IMR-90 (cell line): ENCODE measurements around the gene DMAC1. TPM values are rescaled to one million over a fixed set of nuclear protein-coding genes. Genes with fewer than 3 reads are reported as not detected.

Source experiments
- ATAC-seq: fragments of 200-7000 bp; cut with Tn5 transposase; 2 replicates; pipeline ENCODE4 v1.9.1; 2020; ENCODE audit warnings: low read depth, mild to moderate bottlenecking, moderate library complexity
- BruUV-seq: library from RNA; stranded (reverse); fragments of 400-500 nt; replicated peaks from 2 replicates; lab custom pipeline; 2021; lab: Mats Ljungman, UMichigan
- CTCF ChIA-PET: fragments of 300-600 bp; formaldehyde crosslinking; extraction: SDS; loops from one replicate; lab custom pipeline; 2021; ENCODE audit warnings: antibody characterized with exemption; lab: Yijun Ruan, JAX
- POLR2A ChIA-PET: fragments of 300-600 bp; sonication (Branson Sonifier 250); formaldehyde crosslinking; loops from one replicate; lab custom pipeline; 2022; ENCODE audit warnings: antibody characterized with exemption; ENCODE audit not compliant: unreplicated experiment; lab: Charles Lee
- DNase-seq: peaks from one replicate; pipeline ENCODE4 v3.0.0; 2013
- H2AFZ ChIP-seq: replicated peaks from 2 replicates; pipeline ENCODE3; 2013; ENCODE audit warnings: low read length, mild to moderate bottlenecking; ENCODE audit not compliant: poor library complexity
- H2AK5ac ChIP-seq: 2 replicates; pipeline ENCODE4 v1.6.1; 2013; ENCODE audit warnings: low read depth, low read length, inconsistent platforms
- H2AK9ac ChIP-seq: replicated peaks from 2 replicates; pipeline ENCODE3; 2013; ENCODE audit warnings: mild to moderate bottlenecking, low read depth, low read length, moderate library complexity; ENCODE audit not compliant: poor library complexity
- H2BK120ac ChIP-seq: 2 replicates; pipeline ENCODE4 v1.6.1; 2013; ENCODE audit warnings: low read depth, low read length, inconsistent platforms
- H2BK15ac ChIP-seq: 3 replicates; pipeline ENCODE4 v1.6.1; 2013; ENCODE audit warnings: low read depth, low read length, inconsistent platforms
- H2BK20ac ChIP-seq: 2 replicates; pipeline ENCODE4 v1.6.1; 2013; ENCODE audit warnings: low read depth, mild to moderate bottlenecking, inconsistent platforms, low read length, moderate library complexity
- H2BK5ac ChIP-seq: 2 replicates; pipeline ENCODE4 v1.6.1; 2013; ENCODE audit warnings: mild to moderate bottlenecking, low read depth, low read length, inconsistent platforms; ENCODE audit not compliant: poor library complexity, severe bottlenecking
- H3K14ac ChIP-seq: replicated peaks from 2 replicates; pipeline ENCODE4 v1.6.1; 2013; ENCODE audit warnings: low read depth, low read length, inconsistent platforms
- H3K18ac ChIP-seq: 2 replicates; pipeline ENCODE4 v1.6.1; 2013; ENCODE audit warnings: low read depth, low read length, control low read depth
- H3K23ac ChIP-seq: 2 replicates; pipeline ENCODE4 v1.6.1; 2013; ENCODE audit warnings: low read depth, low read length, inconsistent platforms
- H3K27ac ChIP-seq: 2 replicates; pipeline ENCODE4 v1.5.1; 2013; ENCODE audit warnings: mild to moderate bottlenecking, control low read depth, low read length; ENCODE audit not compliant: insufficient read depth
- H3K27me3 ChIP-seq: 2 replicates; pipeline ENCODE4 v1.6.1; 2013; ENCODE audit warnings: low read length; ENCODE audit not compliant: control insufficient read depth, insufficient read depth
- H3K36me3 ChIP-seq: 2 replicates; pipeline ENCODE4 v1.6.1; 2013; ENCODE audit warnings: low read length, mixed read lengths; ENCODE audit not compliant: control insufficient read depth, insufficient read depth
- H3K4ac ChIP-seq: 2 replicates; pipeline ENCODE4 v1.6.1; 2013; ENCODE audit warnings: low read depth, low read length, inconsistent platforms
- H3K4me1 ChIP-seq: 2 replicates; pipeline ENCODE4 v1.6.1; 2013; ENCODE audit warnings: low read length, mixed read lengths; ENCODE audit not compliant: control insufficient read depth, insufficient read depth
- H3K4me2 ChIP-seq: 2 replicates; pipeline ENCODE4 v1.6.1; 2013; ENCODE audit warnings: low read depth, mild to moderate bottlenecking, control low read depth, low read length, moderate library complexity
- H3K4me3 ChIP-seq: 2 replicates; pipeline ENCODE4 v1.5.1; 2013; ENCODE audit warnings: low read depth, mild to moderate bottlenecking, control low read depth, low read length, moderate library complexity; ENCODE audit not compliant: insufficient read depth
- H3K56ac ChIP-seq: 2 replicates; pipeline ENCODE4 v1.6.1; 2013; ENCODE audit warnings: low read length, inconsistent platforms; ENCODE audit not compliant: insufficient read depth; ENCODE audit errors: extremely low read depth
- H3K79me1 ChIP-seq, 2 experiments: 2 replicates each; pipeline ENCODE4 v1.6.1; 2013; ENCODE audit warnings: low read length in 2 of 2, inconsistent platforms in 1 of 2, low read depth in 1 of 2
- H3K9ac ChIP-seq: 2 replicates; pipeline ENCODE4 v1.6.1; 2013; ENCODE audit warnings: low read depth, low read length, control low read depth
- H3K9me1 ChIP-seq: 2 replicates; pipeline ENCODE4 v1.6.1; 2013; ENCODE audit warnings: low read length, inconsistent platforms; ENCODE audit not compliant: insufficient read depth
- H3K9me3 ChIP-seq: 2 replicates; pipeline ENCODE4 v1.6.1; 2013; ENCODE audit warnings: low read length; ENCODE audit not compliant: control insufficient read depth, insufficient read depth
- H4K20me1 ChIP-seq: 2 replicates; pipeline ENCODE4 v1.6.1; 2013; ENCODE audit warnings: low read length, inconsistent platforms; ENCODE audit not compliant: insufficient read depth
- H4K5ac ChIP-seq: 2 replicates; pipeline ENCODE4 v1.6.1; 2013; ENCODE audit warnings: mild to moderate bottlenecking, low read depth, low read length, control low read depth
- H4K8ac ChIP-seq, 2 experiments: 2 replicates each; pipeline ENCODE4 v1.6.1; 2013; ENCODE audit warnings: low read depth in 2 of 2, low read length in 2 of 2, control low read depth in 1 of 2, inconsistent platforms in 1 of 2
- H4K91ac ChIP-seq: 2 replicates; pipeline ENCODE4 v1.6.1; 2013; ENCODE audit warnings: low read depth, low read length, inconsistent platforms; ENCODE audit not compliant: insufficient read depth
- BHLHE40 ChIP-seq: fragments of 150-350 bp; IDR thresholded peaks from 2 replicates; pipeline ENCODE4 v1.6.1; 2016; ENCODE audit warnings: mild to moderate bottlenecking, low read depth, low read length
- CEBPB ChIP-seq: IDR thresholded peaks from 2 replicates; pipeline ENCODE4 v1.6.1; 2012; ENCODE audit warnings: low read depth, low read length, improper control_type of control experiment
- CHD1 ChIP-seq: IDR thresholded peaks from 2 replicates; pipeline ENCODE4 v1.6.1; 2012; ENCODE audit warnings: low read depth, low read length, improper control_type of control experiment
- FOS ChIP-seq: fragments of 150-350 bp; IDR thresholded peaks from 2 replicates; pipeline ENCODE4 v1.6.1; 2016; ENCODE audit warnings: low read depth, low read length
- MAFK ChIP-seq: IDR thresholded peaks from 2 replicates; pipeline ENCODE4 v1.6.1; 2012; ENCODE audit warnings: low read depth, low read length, improper control_type of control experiment
- MAZ ChIP-seq: IDR thresholded peaks from 2 replicates; pipeline ENCODE4 v1.6.1; 2012; ENCODE audit warnings: low read depth, mild to moderate bottlenecking, low read length, improper control_type of control experiment, moderate library complexity, borderline replicate concordance
- POLR2A ChIP-seq: IDR thresholded peaks from 2 replicates; pipeline ENCODE4 v1.6.1; 2012; ENCODE audit warnings: mild to moderate bottlenecking, low read depth, low read length
- RAD21 ChIP-seq: IDR thresholded peaks from 2 replicates; pipeline ENCODE4 v1.6.1; 2012; ENCODE audit warnings: low read length, improper control_type of control experiment
- SMC3 ChIP-seq: fragments of 150-350 bp; IDR thresholded peaks from 2 replicates; pipeline ENCODE4 v1.6.1; 2016; ENCODE audit warnings: low read depth, mild to moderate bottlenecking, antibody characterized with exemption, low read length, moderate library complexity
- WGBS, 2 experiments: methylation state at CpG; one replicate each; pipeline versions ENCODE4 v1.1.5 to v1.1.7; 2013; ENCODE audit warnings: missing lambda C conversion rate in 2 of 2; ENCODE audit not compliant: insufficient read length in 1 of 2; ENCODE audit errors: extremely low coverage in 2 of 2; 5-methylcytosine and 5-hydroxymethylcytosine counted together
- dilution Hi-C: fragments of 300-500 bp; cut with HindIII; formaldehyde crosslinking; loops from one replicate; pipeline ENCODE4 v1.14.3; 2018; ENCODE audit warnings: low sequenced_read_pairs; ENCODE audit not compliant: unreplicated experiment
- in situ Hi-C: fragments of 300-500 bp; cut with MboI; formaldehyde crosslinking; loops from 3 replicates; pipeline ENCODE4 v1.14.3; 2019; ENCODE audit warnings: low sequenced_read_pairs, inconsistent platforms, mixed read lengths
- intact Hi-C: fragments of 100-400 bp; cut with micrococcal nuclease; formaldehyde crosslinking; loops from 2 replicates; pipeline ENCODE4 v1.10.0; 2022
- polyA plus RNA-seq, 3 experiments: library from polyadenylated mRNA; depleted of rRNA; stranded (reverse); fragments of >200 nt; gene quantifications; 2 replicates each; pipeline ENCODE4 v1.2.3, GENCODE V29; 2012; ENCODE audit warnings: low replicate concordance in 1 of 3
- total RNA-seq: library from RNA; depleted of rRNA; stranded (reverse); fragments of >200 nt; gene quantifications from 2 replicates; pipeline ENCODE4 v1.2.3, GENCODE V29; 2012
- TF ChIP-seq, protein P1 (sequence below): fragments of 150-350 bp; IDR thresholded peaks from 2 replicates; pipeline ENCODE4 v1.6.1; 2016; ENCODE audit warnings: low read depth, mild to moderate bottlenecking, low read length, moderate library complexity, borderline replicate concordance

The DMAC1 gene
- total and polyA plus RNA-seq, 2 of the 4 experiments (the other 2 are of a cell fraction) = 8.1 to 14.5 TPM

GRCh38 chr9:7791394-7791793, 8.2 kb downstream of the DMAC1 start:
- no peak overlapping the region for H4K8ac ChIP-seq
- H4K20me1 ChIP-seq = no peaks in the 10 kb centered on the region
- no peak overlapping the region for H3K18ac ChIP-seq
- no peaks in the 10 kb centered on the region for H3K9me1 ChIP-seq
- H2BK20ac ChIP-seq = no peak overlapping the region
- ChIA-PET POLR2A (no interaction called here), CTCF (no interaction called here)
- DNase-seq (no peak), ATAC-seq (no peak)
- intact Hi-C loops (loop anchor here (10.0 kb wide), 1 partner anchor 737 kb away; no protein-coding TSS in a partner anchor), dilution Hi-C loops (no loop called here), in situ Hi-C loops (no loop called here)
- no peak overlapping the region for H2BK15ac ChIP-seq
- no peak overlapping the region for H2AK5ac ChIP-seq
- H3K27me3 ChIP-seq = no peaks in the 10 kb centered on the region
- no peak overlapping the region for H2BK120ac ChIP-seq
- H2AK9ac ChIP-seq = no peak overlapping the region
- no peak overlapping the region for H3K4me3 ChIP-seq
- WGBS, 2 experiments = 69% methylated on average over 3 of the region's 4 CpGs; no CpG with 5 or more reads in 1 of the 2 experiments
- no peaks in the 10 kb centered on the region for H3K9me3 ChIP-seq
- H3K27ac ChIP-seq = no peak overlapping the region
- no peak overlapping the region for H3K56ac ChIP-seq
- no peak overlapping the region for H2AFZ ChIP-seq
- no peak for TF ChIP-seq SMC3
- TF ChIP-seq POLR2A = no peak
- no peak for TF ChIP-seq MAFK
- no peak for TF ChIP-seq RAD21
- no peak for TF ChIP-seq CEBPB
- TF ChIP-seq FOS = no peak
- TF ChIP-seq CHD1 = no peak
- no peak for TF ChIP-seq BHLHE40
- TF ChIP-seq, protein P1, sequence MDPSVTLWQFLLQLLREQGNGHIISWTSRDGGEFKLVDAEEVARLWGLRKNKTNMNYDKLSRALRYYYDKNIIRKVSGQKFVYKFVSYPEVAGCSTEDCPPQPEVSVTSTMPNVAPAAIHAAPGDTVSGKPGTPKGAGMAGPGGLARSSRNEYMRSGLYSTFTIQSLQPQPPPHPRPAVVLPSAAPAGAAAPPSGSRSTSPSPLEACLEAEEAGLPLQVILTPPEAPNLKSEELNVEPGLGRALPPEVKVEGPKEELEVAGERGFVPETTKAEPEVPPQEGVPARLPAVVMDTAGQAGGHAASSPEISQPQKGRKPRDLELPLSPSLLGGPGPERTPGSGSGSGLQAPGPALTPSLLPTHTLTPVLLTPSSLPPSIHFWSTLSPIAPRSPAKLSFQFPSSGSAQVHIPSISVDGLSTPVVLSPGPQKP = no peak
- TF ChIP-seq MAZ = no peak
- no peaks in the 10 kb centered on the region for H3K79me1 ChIP-seq
- no peak overlapping the region for H4K91ac ChIP-seq
- H2BK5ac ChIP-seq = no peak overlapping the region
- no TSS peak for BruUV-seq
- no peak overlapping the region for H3K23ac ChIP-seq
- no peak overlapping the region for H3K9ac ChIP-seq
- H3K4me2 ChIP-seq = no peak overlapping the region
- H3K4me1 ChIP-seq = no peaks in the 10 kb centered on the region
- H4K5ac ChIP-seq = no peak overlapping the region
- H3K36me3 ChIP-seq = peaks cover 6% of the 10 kb centered on the region; the same call in 1 of the 2 replicates
- H3K14ac ChIP-seq = no peak overlapping the region
- H3K4ac ChIP-seq = no peak overlapping the region
